ENCODE results near the gene ZNF524.

GRCh38 chr19:55550321-55550650 is 49.8 kb upstream of the ZNF524 start:
- no peak for TF ChIP-seq TAF1 (IDR thresholded peaks at IDR 0.05; ENCODE audit: borderline replicate concordance, low read depth, low read length)
- no peak for TF ChIP-seq POLR2AphosphoS5 (IDR thresholded peaks at IDR 0.05; ENCODE audit: low read depth, low read length)

Data from GM12892 (cell line).